ENCODE data around the gene RBM34. TPM values are rescaled to one million over a fixed set of nuclear protein-coding genes. Genes with fewer than 3 reads are reported as not detected.

Gene RBM34
- total RNA-seq, 1 donor from 2014 or later = 58.7 TPM

- ATAC-seq (no peak), DNase-seq (no peak)
- intact Hi-C loops (cut with micrococcal nuclease) = no loop called here
Measured at GRCh38 chr1:235127203-235127602, 33.8 kb downstream of the RBM34 start.

- no peak for ATAC-seq
- intact Hi-C loops (cut with micrococcal nuclease) = no loop called here
- DNase-seq = no peak
Measured at GRCh38 chr1:235124665-235125064, 36.4 kb downstream of the RBM34 start.

- intact Hi-C loops (cut with micrococcal nuclease) = no loop called here
- no peak for ATAC-seq
Measured at GRCh38 chr1:235124111-235124510, 36.9 kb downstream of the RBM34 start.

GRCh38 chr1:235122348-235122747 lies 38.7 kb downstream of the RBM34 start:
- intact Hi-C loops (cut with micrococcal nuclease) = no loop called here
- no peak for DNase-seq
- no peak for ATAC-seq

More at GRCh38 chr1:235124111-235124510, 36.9 kb downstream of the RBM34 start:
- no peak for DNase-seq

GRCh38 chr1:235113183-235113917 lies 47.7 kb downstream of the RBM34 start:
- DNase-seq (no peak), ATAC-seq (no peak)
- intact Hi-C loops (cut with micrococcal nuclease) = no loop called here

GRCh38 chr1:235112297-235113182 lies 48.5 kb downstream of the RBM34 start:
- DNase-seq = no peak
- intact Hi-C loops (cut with micrococcal nuclease) = no loop called here
- ATAC-seq = no peak

- ATAC-seq = no peak
- DNase-seq = no peak
- intact Hi-C loops (cut with micrococcal nuclease) = no loop called here
Measured at GRCh38 chr1:235111107-235111506, 49.9 kb downstream of the RBM34 start.

- no peak for ATAC-seq
- intact Hi-C loops (cut with micrococcal nuclease) = no loop called here
- DNase-seq = no peak
Measured at GRCh38 chr1:235108876-235109275, 52.2 kb downstream of the RBM34 start.

GRCh38 chr1:235108185-235108593 lies 52.9 kb downstream of the RBM34 start:
- no peak for DNase-seq
- intact Hi-C loops (cut with micrococcal nuclease) = no loop called here
- ATAC-seq = no peak

GRCh38 chr1:235107368-235108184 lies 53.5 kb downstream of the RBM34 start:
- intact Hi-C loops (cut with micrococcal nuclease) = no loop called here
- ATAC-seq = no peak
- no peak for DNase-seq

GRCh38 chr1:235106457-235106856 lies 54.6 kb downstream of the RBM34 start:
- intact Hi-C loops (cut with micrococcal nuclease) = no loop called here
- no peak for DNase-seq
- ATAC-seq = no peak

GRCh38 chr1:235105051-235106043 lies 55.7 kb downstream of the RBM34 start:
- no peak for ATAC-seq
- intact Hi-C loops (cut with micrococcal nuclease) = no loop called here
- DNase-seq = no peak

- DNase-seq (no peak), ATAC-seq (no peak)
- intact Hi-C loops (cut with micrococcal nuclease) = no loop called here
Measured at GRCh38 chr1:235102993-235103411, 58.0 kb downstream of the RBM34 start.

- no peak for ATAC-seq
- no peak for DNase-seq
- intact Hi-C loops (cut with micrococcal nuclease) = no loop called here
Measured at GRCh38 chr1:235102259-235102582, 58.8 kb downstream of the RBM34 start.

- DNase-seq (no peak), ATAC-seq (no peak)
- intact Hi-C loops (cut with micrococcal nuclease) = no loop called here
Measured at GRCh38 chr1:235101558-235102258, 59.3 kb downstream of the RBM34 start.

- ATAC-seq (peak; percentile 61), DNase-seq (peak; percentile 53)
- intact Hi-C loops (cut with micrococcal nuclease) = no loop called here
Measured at GRCh38 chr1:235100194-235100772, 60.8 kb downstream of the RBM34 start.

- no peak for DNase-seq
- ATAC-seq = no peak
- intact Hi-C loops (cut with micrococcal nuclease) = no loop called here
Measured at GRCh38 chr1:235098991-235099390, 62.1 kb downstream of the RBM34 start.

GRCh38 chr1:235098547-235098946 lies 62.5 kb downstream of the RBM34 start:
- ATAC-seq (no peak), DNase-seq (no peak)
- intact Hi-C loops (cut with micrococcal nuclease) = no loop called here

Data from left ventricle myocardium superior (tissue), 1 donor.